HepG2 (cell line): ENCODE results near the gene HSPA1L. TPM values are rescaled to one million over a fixed set of nuclear protein-coding genes. Genes with fewer than 3 reads are reported as not detected.

Source experiments
- AKAP8 ChIP-seq: sonication (generic); formaldehyde crosslinking; IDR thresholded peaks from 2 replicates; pipeline ENCODE4 v1.5.1; 2020; ENCODE audit warnings: mild to moderate bottlenecking, missing genetic modification reagents
- ATF2 ChIP-seq: sonication (generic); formaldehyde crosslinking; IDR thresholded peaks from 2 replicates; pipeline ENCODE4 v1.4.0; 2020; ENCODE audit warnings: missing genetic modification reagents
- KDM3A ChIP-seq: IDR thresholded peaks from 2 replicates; pipeline ENCODE4 v1.6.1; 2018; ENCODE audit warnings: low read depth, missing compliant biosample characterization
- LCORL ChIP-seq, 2 experiments: fragments of 450-650 bp in 1 of 2; sonication (generic) in 1 of 2; formaldehyde crosslinking in 1 of 2; IDR thresholded peaks; 2 replicates each; pipeline versions ENCODE4 v1.5.0 to v1.6.1; 2017 to 2020; ENCODE audit warnings: antibody characterized with exemption in 1 of 2, missing genetic modification reagents in 1 of 2
- TCF7 ChIP-seq: sonication (generic); IDR thresholded peaks from 2 replicates; pipeline ENCODE4 v1.6.1; 2016; ENCODE audit warnings: antibody characterized with exemption, low read depth
- TEAD3 ChIP-seq: optimal IDR thresholded peaks from 2 replicates; pipeline ENCODE3; 2016; ENCODE audit warnings: borderline replicate concordance
- ZBTB40 ChIP-seq, 2 experiments: fragments of 450-650 bp in 1 of 2; sonication (generic) in 1 of 2; formaldehyde crosslinking in 1 of 2; IDR thresholded peaks; 2 replicates each; pipeline versions ENCODE4 v1.6.1 to v1.8.0; 2016 to 2022; ENCODE audit warnings: antibody characterized with exemption in 1 of 2, mild to moderate bottlenecking in 1 of 2, missing genetic modification reagents in 1 of 2
- ZNF281 ChIP-seq: sonication (generic); formaldehyde crosslinking; IDR thresholded peaks from 2 replicates; pipeline ENCODE4 v1.4.0; 2020; ENCODE audit warnings: missing genetic modification reagents, borderline replicate concordance
- ZNF460 ChIP-seq: sonication (generic); formaldehyde crosslinking; IDR thresholded peaks from 2 replicates; pipeline ENCODE4 v1.5.1; 2020; ENCODE audit warnings: missing genetic modification reagents, mild to moderate bottlenecking, borderline replicate concordance
- ZNF512 ChIP-seq: sonication (generic); formaldehyde crosslinking; IDR thresholded peaks from 2 replicates; pipeline ENCODE4 v1.4.0; 2020; ENCODE audit warnings: mild to moderate bottlenecking, missing genetic modification reagents
- ZNF530 ChIP-seq: sonication (generic); formaldehyde crosslinking; IDR thresholded peaks from 2 replicates; pipeline ENCODE4 v1.5.0; 2020; ENCODE audit warnings: low read depth, mild to moderate bottlenecking, missing genetic modification reagents
- ZNF674 ChIP-seq: sonication (generic); formaldehyde crosslinking; IDR thresholded peaks from 2 replicates; pipeline ENCODE4 v1.5.0; 2020; ENCODE audit warnings: low read depth, mild to moderate bottlenecking, missing genetic modification reagents
- polyA plus RNA-seq, 8 experiments: library from polyadenylated mRNA; depleted of rRNA in 3 of 8; stranded (reverse) in 7 of 8; unstranded in 1 of 8; fragments of >200 nt; fragmentation: Illumina TruSeq in 4 of 8; extraction: Trizol in 4 of 8; gene quantifications; 2 replicates each; pipeline versions ENCODE4 v1.2.1 to v1.2.3, GENCODE V29; 2011 to 2016; ENCODE audit warnings: low read depth in 4 of 8, missing spikeins in 1 of 8, mixed read lengths in 1 of 8; ENCODE audit not compliant: insufficient read depth in 1 of 8
- total RNA-seq, 5 experiments: library from RNA; depleted of rRNA; stranded (reverse); fragments of >200 nt; fragmentation: Illumina TruSeq; extraction: Trizol; gene quantifications; 2 replicates each; pipeline ENCODE4 v1.2.3, GENCODE V29; 2016; ENCODE audit warnings: low read depth in 1 of 5

HSPA1L gene
- total and polyA plus RNA-seq, 2 of the 13 experiments (the other 11 are each of a cell fraction or from before 2014, with no cell fraction given) = 0.55 to 1.0 TPM

GRCh38 chr6:31776989-31777666 lies 38.0 kb downstream of the HSPA1L start, which contains the start of gene VWA7 (continued):
- TF ChIP-seq ZBTB40 (IDR thresholded peaks at IDR 0.05) = no peak
- TF ChIP-seq ZBTB40 (CRISPR knock-in tag; IDR thresholded peaks at IDR 0.05) = peak; percentile 58; the same call in 1 of the 2 replicates
- peak; percentile 56; the same call in 1 of the 2 replicates for TF ChIP-seq ZNF460 (CRISPR knock-in tag)
- TF ChIP-seq AKAP8 (CRISPR knock-in tag) = peak; percentile 74; the same call in 1 of the 2 replicates
- no peak for TF ChIP-seq ZNF530 (CRISPR knock-in tag)
- peak; percentile 86; the same call in 1 of the 2 replicates for TF ChIP-seq ATF2 (CRISPR knock-in tag)
- TF ChIP-seq LCORL (IDR thresholded peaks at IDR 0.05) = peak; percentile 99
- peak; percentile 97 for TF ChIP-seq LCORL (CRISPR knock-in tag; IDR thresholded peaks at IDR 0.05)
- TF ChIP-seq TEAD3 (CRISPR knock-in tag) = peak; percentile 57
- TF ChIP-seq ZNF512 (CRISPR knock-in tag) = no peak
- peak; percentile 72; the same call in 1 of the 2 replicates for TF ChIP-seq KDM3A
- no peak for TF ChIP-seq TCF7
- peak; percentile 93 for TF ChIP-seq ZNF281 (CRISPR knock-in tag)
- TF ChIP-seq ZNF674 (CRISPR knock-in tag) = no peak
